Measurements from ENCODE around the gene GPR139. TPM values are rescaled to one million over a fixed set of nuclear protein-coding genes. Genes with fewer than 3 reads are reported as not detected.

Gene GPR139
- total RNA-seq, 1 experiment from 2014 or later: 0.22 TPM

DNA sequence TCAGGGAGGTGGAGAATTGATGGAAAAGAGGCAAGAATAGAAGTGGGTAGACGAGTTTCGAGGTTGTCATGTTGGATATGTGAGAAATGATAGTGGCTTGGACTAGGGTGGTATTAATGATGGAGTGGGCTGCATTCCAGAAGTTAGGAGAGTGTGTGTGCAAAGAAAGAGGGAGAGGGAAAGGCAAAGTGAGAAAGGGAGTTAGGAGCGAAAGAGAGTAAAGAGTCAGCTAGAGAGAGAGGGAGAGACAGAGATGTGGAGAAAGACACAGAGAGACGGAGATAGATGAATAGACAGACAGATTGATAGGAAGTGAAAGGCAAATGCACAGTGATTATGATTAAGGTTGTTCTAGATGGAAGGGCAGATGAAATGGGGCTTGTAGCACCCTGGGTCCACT, 5.4 kb upstream of the GPR139 start:
- H3K14ac ChIP-seq (ENCODE audit: insufficient read depth, low read length): no peak overlapping the region
- no peak overlapping the region for H3K23ac ChIP-seq (ENCODE audit: insufficient read length, low read depth, low read length)
- DNase-seq: no peak
- no peak overlapping the region for H2BK12ac ChIP-seq (ENCODE audit: insufficient read length, low read depth, low read length)
- Mint-ChIP-seq H3K9me3 (no peaks in the 10 kb centered on the region), H3K36me3 (ENCODE audit: insufficient read depth in 1 of 3, low read depth in 3 of 3) (no peaks in the 10 kb centered on the region), H3K4me1 (peaks cover 21 to 27% of the 10 kb centered on the region in 2 experiments), H3K4me3 (no peak overlapping the region), H3K27me3 (ENCODE audit: low read depth) (peaks cover 31% of the 10 kb centered on the region), H3K27ac (no peak overlapping the region)
- no peaks in the 10 kb centered on the region for H4K20me1 ChIP-seq (ENCODE audit: control insufficient read depth, insufficient read depth, insufficient read length)
- H2BK20ac ChIP-seq (ENCODE audit: low read depth, low read length, poor library complexity, severe bottlenecking): no peak overlapping the region
- no peak overlapping the region for H3K18ac ChIP-seq (ENCODE audit: insufficient read length, low read depth, low read length)
- H3K4ac ChIP-seq (ENCODE audit: low read depth, low read length): no peak overlapping the region
- H3K79me1 ChIP-seq (ENCODE audit: insufficient read depth, low read depth, low read length, poor library complexity, severe bottlenecking): no peaks in the 10 kb centered on the region
- TF ChIP-seq, protein P1, sequence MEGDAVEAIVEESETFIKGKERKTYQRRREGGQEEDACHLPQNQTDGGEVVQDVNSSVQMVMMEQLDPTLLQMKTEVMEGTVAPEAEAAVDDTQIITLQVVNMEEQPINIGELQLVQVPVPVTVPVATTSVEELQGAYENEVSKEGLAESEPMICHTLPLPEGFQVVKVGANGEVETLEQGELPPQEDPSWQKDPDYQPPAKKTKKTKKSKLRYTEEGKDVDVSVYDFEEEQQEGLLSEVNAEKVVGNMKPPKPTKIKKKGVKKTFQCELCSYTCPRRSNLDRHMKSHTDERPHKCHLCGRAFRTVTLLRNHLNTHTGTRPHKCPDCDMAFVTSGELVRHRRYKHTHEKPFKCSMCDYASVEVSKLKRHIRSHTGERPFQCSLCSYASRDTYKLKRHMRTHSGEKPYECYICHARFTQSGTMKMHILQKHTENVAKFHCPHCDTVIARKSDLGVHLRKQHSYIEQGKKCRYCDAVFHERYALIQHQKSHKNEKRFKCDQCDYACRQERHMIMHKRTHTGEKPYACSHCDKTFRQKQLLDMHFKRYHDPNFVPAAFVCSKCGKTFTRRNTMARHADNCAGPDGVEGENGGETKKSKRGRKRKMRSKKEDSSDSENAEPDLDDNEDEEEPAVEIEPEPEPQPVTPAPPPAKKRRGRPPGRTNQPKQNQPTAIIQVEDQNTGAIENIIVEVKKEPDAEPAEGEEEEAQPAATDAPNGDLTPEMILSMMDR (conservative IDR thresholded peaks at IDR 0.05): no peak
- 100% methylated on average over 2 of the region's 4 CpGs for WGBS (ENCODE audit: extremely low coverage, insufficient read length, low lambda C conversion rate)
- H3K9ac ChIP-seq (ENCODE audit: extremely low read depth, insufficient read length, low read length): no peak overlapping the region
- no peak overlapping the region for H2BK120ac ChIP-seq (ENCODE audit: low read depth, low read length, poor library complexity, severe bottlenecking)
- H4K5ac ChIP-seq (ENCODE audit: insufficient read length, low read depth, low read length): no peak overlapping the region
- H3K4me2 ChIP-seq (ENCODE audit: insufficient read depth, insufficient read length, low read length): no peak overlapping the region
- H4K8ac ChIP-seq (replicated peaks; ENCODE audit: insufficient read length, low read depth, low read length): no peak overlapping the region
- no peak overlapping the region for H2AK5ac ChIP-seq (ENCODE audit: insufficient read length, low read length)
- no peaks in the 10 kb centered on the region for H3K9me3 ChIP-seq (ENCODE audit: control insufficient read depth, low read depth, low read length)
- no peaks in the 10 kb centered on the region for H3K79me2 ChIP-seq (ENCODE audit: insufficient read depth, low read length)
- H3T11ph ChIP-seq (ENCODE audit: low read length): no peak overlapping the region
- no peaks in the 10 kb centered on the region; the same call in 1 of the 2 replicates for H3K4me1 ChIP-seq (ENCODE audit: insufficient read depth, low read length)
- H2BK5ac ChIP-seq (ENCODE audit: insufficient read length, low read length): no peak overlapping the region
- H3K23me2 ChIP-seq (ENCODE audit: insufficient read length, low read depth, low read length, poor library complexity, severe bottlenecking): peaks cover 3% of the 10 kb centered on the region
- peaks cover 10% of the 10 kb centered on the region; the same call in 1 of the 2 replicates for H3K27me3 ChIP-seq (ENCODE audit: insufficient read depth, low read length)
- H3K56ac ChIP-seq (ENCODE audit: insufficient read length, low read depth, low read length): no peak overlapping the region
- no peak overlapping the region for H2BK15ac ChIP-seq (ENCODE audit: low read depth, low read length)
- no peak overlapping the region for H4K91ac ChIP-seq (ENCODE audit: insufficient read length, low read depth, low read length)
- H2AFZ ChIP-seq (ENCODE audit: low read length): no peak overlapping the region
- H3K27ac ChIP-seq (ENCODE audit: insufficient read length, low read depth, low read length): no peak overlapping the region

All from H9 (cell line).